ENCODE measurements around the gene MYL12B. TPM values are rescaled to one million over a fixed set of nuclear protein-coding genes. Genes with fewer than 3 reads are reported as not detected.

Gene MYL12B
- total and polyA plus RNA-seq, 2 donors (not counting 3 experiments of a cell fraction or from before 2014, with no cell fraction given), result 634 to 724 TPM

- FAIRE-seq, result no peak
- Histone ChIP-seq H3K9me1 (replicated peaks; ENCODE audit: control insufficient read depth, extremely low read depth, insufficient read depth, low read length) (no peaks in the 10 kb centered on the region), H3K27me3 (ENCODE audit: control insufficient read depth in 2 of 2, insufficient read depth in 2 of 2, low read length in 2 of 2) (no peaks in the 10 kb centered on the region), H3K79me2 (ENCODE audit: control insufficient read depth, insufficient read depth, low read length) (no peaks in the 10 kb centered on the region), H3K4me1 (ENCODE audit: control insufficient read depth, extremely low read depth, insufficient read depth, low read length) (no peaks in the 10 kb centered on the region), H3K9me3 (replicated peaks; ENCODE audit: control insufficient read depth, insufficient read depth, low read length) (no peaks in the 10 kb centered on the region), H3K4me2 (ENCODE audit: insufficient read depth, low read length) (no peak overlapping the region), H4K20me1 (replicated peaks; ENCODE audit: control insufficient read depth, extremely low read depth, insufficient read depth, low read length) (no peaks in the 10 kb centered on the region), H3K4me3 (replicated peaks in 1 of 3; ENCODE audit: insufficient read depth in 1 of 3, low read depth in 1 of 3, low read length in 3 of 3) (no peak overlapping the region), H3K9ac (replicated peaks; ENCODE audit: extremely low read depth, insufficient read depth, low read length) (no peak overlapping the region), H2AFZ (ENCODE audit: low read depth, low read length) (no peak overlapping the region), H3K36me3 (ENCODE audit: control insufficient read depth in 2 of 2, extremely low read depth in 1 of 2, insufficient read depth in 2 of 2, low read length in 2 of 2) (no peaks in the 10 kb centered on the region), H3K27ac (ENCODE audit: insufficient read depth, low read depth, low read length) (no peak overlapping the region)
- no TSS peak for BruUV-seq (replicated peaks)
- TF ChIP-seq EZH2 (IDR thresholded peaks at IDR 0.05; ENCODE audit: borderline replicate concordance, low read depth, low read length, severe bottlenecking), result no peak
- no peak for TF ChIP-seq FOS (IDR thresholded peaks at IDR 0.05; ENCODE audit: borderline replicate concordance, insufficient read depth, low read length)
- no peak for TF ChIP-seq POLR2A (IDR thresholded peaks at IDR 0.05; ENCODE audit: low read depth, low read length)
- no peak for TF ChIP-seq MYC (IDR thresholded peaks at IDR 0.05; ENCODE audit: low read depth, low read length)
- no peak for TF ChIP-seq GATA2 (IDR thresholded peaks at IDR 0.05; ENCODE audit: insufficient read depth, insufficient read length, low read depth, low read length)
- no peak for TF ChIP-seq CTCF (IDR thresholded peaks at IDR 0.05; ENCODE audit: extremely low read depth in 1 of 2, insufficient read depth in 1 of 2, low read depth in 1 of 2, low read length in 2 of 2)
- no peak for TF ChIP-seq MAX (IDR thresholded peaks at IDR 0.05; ENCODE audit: insufficient read depth, insufficient read length)
- no peak for TF ChIP-seq JUN (IDR thresholded peaks at IDR 0.05; ENCODE audit: borderline replicate concordance, insufficient read depth, insufficient read length, low read depth)
- TF ChIP-seq POLR2AphosphoS5 (IDR thresholded peaks at IDR 0.05; ENCODE audit: insufficient read depth, low read depth, low read length), result no peak
- intact Hi-C loops (cut with micrococcal nuclease) (no loop called here), dilution Hi-C loops (cut with MboI; ENCODE audit: extremely low pct_ligation_motif_present, low sequenced_read_pairs) (no loop called here)
- POLR2A ChIA-PET, result no interaction called here
- CTCF ChIA-PET, result no interaction called here
- no peak for DNase-seq (ENCODE audit: low read depth, low spot score)
Observed at GRCh38 chr18:3233433-3234168, 28.3 kb upstream of the MYL12B start.

Data from endothelial cell of umbilical vein (primary cell).